Measurements from ENCODE around the gene SGCA. TPM values are rescaled to one million over a fixed set of nuclear protein-coding genes. Genes with fewer than 3 reads are reported as not detected.

The SGCA gene
- total and polyA plus RNA-seq, 9 of the 15 experiments (the other 6 are each of a cell fraction or from before 2014, with no cell fraction given), result not detected

DNA sequence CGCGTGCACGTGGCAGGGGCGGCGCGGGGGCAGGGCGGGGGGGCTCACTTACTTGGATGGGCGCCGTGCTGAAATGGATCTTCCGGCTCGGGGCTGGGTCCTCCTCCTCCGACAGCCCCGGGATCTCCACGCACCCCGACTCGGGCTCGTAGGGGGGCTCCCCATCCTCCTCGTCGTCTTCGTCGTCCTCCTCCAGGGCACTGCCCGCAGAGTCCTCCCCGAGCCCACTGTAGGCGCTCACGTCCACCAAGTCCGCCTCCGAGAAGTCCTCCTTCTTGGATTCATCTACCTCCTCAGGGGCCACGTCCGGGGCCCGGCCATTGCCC, 16.8 kb upstream of the SGCA start (continued):
- TF ChIP-seq, protein P1, sequence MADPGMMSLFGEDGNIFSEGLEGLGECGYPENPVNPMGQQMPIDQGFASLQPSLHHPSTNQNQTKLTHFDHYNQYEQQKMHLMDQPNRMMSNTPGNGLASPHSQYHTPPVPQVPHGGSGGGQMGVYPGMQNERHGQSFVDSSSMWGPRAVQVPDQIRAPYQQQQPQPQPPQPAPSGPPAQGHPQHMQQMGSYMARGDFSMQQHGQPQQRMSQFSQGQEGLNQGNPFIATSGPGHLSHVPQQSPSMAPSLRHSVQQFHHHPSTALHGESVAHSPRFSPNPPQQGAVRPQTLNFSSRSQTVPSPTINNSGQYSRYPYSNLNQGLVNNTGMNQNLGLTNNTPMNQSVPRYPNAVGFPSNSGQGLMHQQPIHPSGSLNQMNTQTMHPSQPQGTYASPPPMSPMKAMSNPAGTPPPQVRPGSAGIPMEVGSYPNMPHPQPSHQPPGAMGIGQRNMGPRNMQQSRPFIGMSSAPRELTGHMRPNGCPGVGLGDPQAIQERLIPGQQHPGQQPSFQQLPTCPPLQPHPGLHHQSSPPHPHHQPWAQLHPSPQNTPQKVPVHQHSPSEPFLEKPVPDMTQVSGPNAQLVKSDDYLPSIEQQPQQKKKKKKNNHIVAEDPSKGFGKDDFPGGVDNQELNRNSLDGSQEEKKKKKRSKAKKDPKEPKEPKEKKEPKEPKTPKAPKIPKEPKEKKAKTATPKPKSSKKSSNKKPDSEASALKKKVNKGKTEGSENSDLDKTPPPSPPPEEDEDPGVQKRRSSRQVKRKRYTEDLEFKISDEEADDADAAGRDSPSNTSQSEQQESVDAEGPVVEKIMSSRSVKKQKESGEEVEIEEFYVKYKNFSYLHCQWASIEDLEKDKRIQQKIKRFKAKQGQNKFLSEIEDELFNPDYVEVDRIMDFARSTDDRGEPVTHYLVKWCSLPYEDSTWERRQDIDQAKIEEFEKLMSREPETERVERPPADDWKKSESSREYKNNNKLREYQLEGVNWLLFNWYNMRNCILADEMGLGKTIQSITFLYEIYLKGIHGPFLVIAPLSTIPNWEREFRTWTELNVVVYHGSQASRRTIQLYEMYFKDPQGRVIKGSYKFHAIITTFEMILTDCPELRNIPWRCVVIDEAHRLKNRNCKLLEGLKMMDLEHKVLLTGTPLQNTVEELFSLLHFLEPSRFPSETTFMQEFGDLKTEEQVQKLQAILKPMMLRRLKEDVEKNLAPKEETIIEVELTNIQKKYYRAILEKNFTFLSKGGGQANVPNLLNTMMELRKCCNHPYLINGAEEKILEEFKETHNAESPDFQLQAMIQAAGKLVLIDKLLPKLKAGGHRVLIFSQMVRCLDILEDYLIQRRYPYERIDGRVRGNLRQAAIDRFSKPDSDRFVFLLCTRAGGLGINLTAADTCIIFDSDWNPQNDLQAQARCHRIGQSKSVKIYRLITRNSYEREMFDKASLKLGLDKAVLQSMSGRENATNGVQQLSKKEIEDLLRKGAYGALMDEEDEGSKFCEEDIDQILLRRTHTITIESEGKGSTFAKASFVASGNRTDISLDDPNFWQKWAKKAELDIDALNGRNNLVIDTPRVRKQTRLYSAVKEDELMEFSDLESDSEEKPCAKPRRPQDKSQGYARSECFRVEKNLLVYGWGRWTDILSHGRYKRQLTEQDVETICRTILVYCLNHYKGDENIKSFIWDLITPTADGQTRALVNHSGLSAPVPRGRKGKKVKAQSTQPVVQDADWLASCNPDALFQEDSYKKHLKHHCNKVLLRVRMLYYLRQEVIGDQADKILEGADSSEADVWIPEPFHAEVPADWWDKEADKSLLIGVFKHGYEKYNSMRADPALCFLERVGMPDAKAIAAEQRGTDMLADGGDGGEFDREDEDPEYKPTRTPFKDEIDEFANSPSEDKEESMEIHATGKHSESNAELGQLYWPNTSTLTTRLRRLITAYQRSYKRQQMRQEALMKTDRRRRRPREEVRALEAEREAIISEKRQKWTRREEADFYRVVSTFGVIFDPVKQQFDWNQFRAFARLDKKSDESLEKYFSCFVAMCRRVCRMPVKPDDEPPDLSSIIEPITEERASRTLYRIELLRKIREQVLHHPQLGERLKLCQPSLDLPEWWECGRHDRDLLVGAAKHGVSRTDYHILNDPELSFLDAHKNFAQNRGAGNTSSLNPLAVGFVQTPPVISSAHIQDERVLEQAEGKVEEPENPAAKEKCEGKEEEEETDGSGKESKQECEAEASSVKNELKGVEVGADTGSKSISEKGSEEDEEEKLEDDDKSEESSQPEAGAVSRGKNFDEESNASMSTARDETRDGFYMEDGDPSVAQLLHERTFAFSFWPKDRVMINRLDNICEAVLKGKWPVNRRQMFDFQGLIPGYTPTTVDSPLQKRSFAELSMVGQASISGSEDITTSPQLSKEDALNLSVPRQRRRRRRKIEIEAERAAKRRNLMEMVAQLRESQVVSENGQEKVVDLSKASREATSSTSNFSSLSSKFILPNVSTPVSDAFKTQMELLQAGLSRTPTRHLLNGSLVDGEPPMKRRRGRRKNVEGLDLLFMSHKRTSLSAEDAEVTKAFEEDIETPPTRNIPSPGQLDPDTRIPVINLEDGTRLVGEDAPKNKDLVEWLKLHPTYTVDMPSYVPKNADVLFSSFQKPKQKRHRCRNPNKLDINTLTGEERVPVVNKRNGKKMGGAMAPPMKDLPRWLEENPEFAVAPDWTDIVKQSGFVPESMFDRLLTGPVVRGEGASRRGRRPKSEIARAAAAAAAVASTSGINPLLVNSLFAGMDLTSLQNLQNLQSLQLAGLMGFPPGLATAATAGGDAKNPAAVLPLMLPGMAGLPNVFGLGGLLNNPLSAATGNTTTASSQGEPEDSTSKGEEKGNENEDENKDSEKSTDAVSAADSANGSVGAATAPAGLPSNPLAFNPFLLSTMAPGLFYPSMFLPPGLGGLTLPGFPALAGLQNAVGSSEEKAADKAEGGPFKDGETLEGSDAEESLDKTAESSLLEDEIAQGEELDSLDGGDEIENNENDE (IDR thresholded peaks at IDR 0.05; ENCODE audit: low read depth, low read length), result no peak
- TF ChIP-seq HIVEP1 (CRISPR knock-in tag; IDR thresholded peaks at IDR 0.05) (no peak), KDM2B (CRISPR knock-in tag; IDR thresholded peaks at IDR 0.05) (no peak), ZNF12 (CRISPR knock-in tag; IDR thresholded peaks at IDR 0.05) (no peak), RHOXF2B (CRISPR knock-in tag; conservative IDR thresholded peaks at IDR 0.05) (no peak), RERE (CRISPR knock-in tag; IDR thresholded peaks at IDR 0.05; ENCODE audit: borderline replicate concordance) (no peak), ZNF263 (CRISPR knock-in tag; IDR thresholded peaks at IDR 0.05; ENCODE audit: borderline replicate concordance) (peak; percentile 83), CBFA2T3 (IDR thresholded peaks at IDR 0.05) (no peak), MCM7 (IDR thresholded peaks at IDR 0.05) (no peak)
